NCI-H446 (cell line): Measurements from ENCODE around the gene CCNA2.

Experiments
- DNase-seq, 2 experiments: peaks; one replicate each; lab custom pipeline; 2025; lab: John Stamatoyannopoulos, UW

CCNA2 gene

DNA sequence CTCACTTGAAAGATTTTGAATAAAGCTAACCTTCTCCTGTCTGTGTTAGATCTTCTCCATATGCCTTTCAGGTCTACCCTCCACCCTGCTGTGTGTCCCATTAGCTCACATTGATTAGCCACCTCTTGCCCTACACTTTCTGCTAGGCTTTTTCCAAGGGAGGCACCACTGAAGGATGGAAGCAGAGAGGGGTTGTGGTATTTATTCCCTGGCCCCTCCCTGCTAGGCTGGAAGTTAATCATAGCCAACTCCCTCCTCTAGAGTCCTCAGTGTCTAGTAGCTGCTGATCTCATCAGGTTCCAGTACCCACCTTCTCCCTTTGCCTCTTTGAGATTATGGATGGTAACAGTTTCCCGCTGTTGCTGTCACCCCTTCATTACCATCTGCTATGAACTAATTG, 49.8 kb downstream of the CCNA2 start:
- no peak for DNase-seq

DNA sequence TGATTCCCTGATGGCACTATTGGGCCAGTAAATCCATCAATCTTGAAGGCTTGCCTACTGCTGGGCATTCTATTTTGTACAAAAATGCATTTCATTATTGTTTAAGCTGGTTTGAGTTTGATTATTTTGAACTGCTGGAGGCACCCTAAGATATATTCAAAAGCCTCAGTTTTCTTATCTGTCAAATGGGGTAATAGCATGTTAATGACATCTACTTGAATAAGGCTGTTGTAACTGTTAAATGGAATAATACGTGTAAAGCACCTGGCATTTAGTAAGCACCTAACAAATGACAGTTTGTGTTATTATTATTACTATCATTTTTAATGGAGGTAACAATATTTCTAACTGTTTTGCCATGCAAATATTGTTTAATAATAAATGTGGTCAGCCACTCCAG, 51.8 kb downstream of the CCNA2 start:
- DNase-seq: no peak

DNA sequence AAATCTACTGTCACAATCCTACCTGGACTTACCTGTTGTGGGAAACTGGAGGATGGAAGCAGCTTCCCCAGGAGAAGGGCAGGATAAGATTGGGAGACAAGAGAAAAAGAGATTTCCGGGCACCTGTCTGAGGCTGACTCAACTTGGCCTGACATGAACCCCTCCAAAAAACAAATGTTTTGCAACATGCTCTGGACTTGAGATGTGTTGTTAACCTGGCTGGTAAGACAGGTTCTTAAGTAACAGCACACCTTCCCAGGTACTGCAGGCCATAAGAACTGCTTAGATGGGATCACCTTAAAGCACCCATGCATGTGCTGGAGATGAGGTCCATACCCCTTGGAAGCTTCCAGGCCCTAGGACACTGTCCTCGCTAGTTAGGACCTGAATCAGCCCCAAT, 54.3 kb downstream of the CCNA2 start:
- no peak for DNase-seq

DNA sequence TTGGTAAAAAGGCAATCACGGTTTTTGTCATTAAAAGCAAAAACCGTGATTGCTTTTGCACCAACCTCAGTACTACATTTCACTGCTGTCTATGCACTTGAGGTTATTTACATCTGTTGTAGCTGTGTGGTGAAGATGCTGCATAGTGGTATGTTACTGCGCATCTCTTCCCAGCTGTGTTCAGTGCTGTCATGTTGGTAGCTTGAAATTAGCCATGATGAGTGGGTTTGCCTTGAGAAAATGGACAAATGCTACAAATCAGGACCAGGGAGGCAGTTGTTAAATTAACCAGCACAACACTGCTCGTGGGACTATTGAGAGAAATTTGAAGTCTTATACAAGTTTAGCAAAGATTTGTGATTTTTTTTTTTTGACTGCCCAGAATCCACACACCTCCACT, 56.5 kb downstream of the CCNA2 start:
- DNase-seq: no peak
